Tibial nerve (tissue), 4 donors: Measurements from ENCODE around the gene ZNF609. TPM values are rescaled to one million over a fixed set of nuclear protein-coding genes. Genes with fewer than 3 reads are reported as not detected.
A peak's percentile ranks its signal among the peaks of the same experiment; 100 is the strongest.

Experiments
- DNase-seq, 2 donors: peaks; one replicate each; pipeline ENCODE4 v3.0.0-alpha.2; 2019; ENCODE audit warnings: low spot score in 2 of 2
- H3K27ac ChIP-seq, 4 donors: fragments of 200-600 bp; sonication (generic) in 3 of 4; one replicate each; pipeline ENCODE4 v1.5.1; 2017 to 2019; ENCODE audit warnings: mild to moderate bottlenecking in 1 of 4
- H3K27me3 ChIP-seq, 2 donors: fragments of 200-600 bp; sonication (generic) in 1 of 2; one replicate each; pipeline versions ENCODE4 v1.5.1 to v1.6.0; 2017 to 2019
- H3K36me3 ChIP-seq, 3 donors: fragments of 200-600 bp; sonication (generic); one replicate each; pipeline ENCODE4 v1.5.1; 2018 to 2019
- H3K4me1 ChIP-seq, 4 donors: fragments of 200-600 bp; sonication (generic) in 3 of 4; one replicate each; pipeline ENCODE4 v1.5.1; 2017 to 2019
- H3K4me3 ChIP-seq, 4 donors: fragments of 200-600 bp; sonication (generic) in 3 of 4; one replicate each; pipeline ENCODE4 v1.5.1; 2017 to 2019; ENCODE audit warnings: mild to moderate bottlenecking in 1 of 4, moderate library complexity in 1 of 4
- H3K9me3 ChIP-seq, 4 donors: fragments of 200-600 bp; sonication (generic) in 3 of 4; one replicate each; pipeline ENCODE4 v1.5.1; 2017 to 2019
- CTCF ChIP-seq, 5 experiments: fragments of 200-600 bp in 3 of 5; fragments of 450-650 bp in 2 of 5; sonication (generic) in 3 of 5; IDR thresholded peaks; one replicate each; pipeline ENCODE4 v1.5.1; 2016 to 2019; ENCODE audit warnings: antibody characterized with exemption in 5 of 5, mild to moderate bottlenecking in 3 of 5, moderate library complexity in 2 of 5
- EP300 ChIP-seq, 2 donors: sonication (generic); formaldehyde crosslinking; IDR thresholded peaks; one replicate each; pipeline ENCODE4 v1.6.1; 2017; ENCODE audit warnings: antibody characterized with exemption in 2 of 2, mild to moderate bottlenecking in 1 of 2
- POLR2A ChIP-seq, 2 donors: fragments of 450-650 bp; IDR thresholded peaks; one replicate each; pipeline ENCODE4 v1.6.1; 2017; ENCODE audit warnings: antibody characterized with exemption in 2 of 2, mild to moderate bottlenecking in 2 of 2, moderate library complexity in 2 of 2
- WGBS, 2 donors: methylation state at CpG; one replicate each; pipeline ENCODE4 v1.1.5; 2018; 5-methylcytosine and 5-hydroxymethylcytosine counted together
- total RNA-seq, 4 donors: library from RNA; depleted of rRNA; stranded (reverse); fragments of >200 nt; gene quantifications; one replicate each; pipeline ENCODE4 v1.1.0, GENCODE V29; 2016

ZNF609 gene
- total RNA-seq, 4 donors from 2014 or later: 22.9 to 38.7 (median 27.1) TPM

DNA sequence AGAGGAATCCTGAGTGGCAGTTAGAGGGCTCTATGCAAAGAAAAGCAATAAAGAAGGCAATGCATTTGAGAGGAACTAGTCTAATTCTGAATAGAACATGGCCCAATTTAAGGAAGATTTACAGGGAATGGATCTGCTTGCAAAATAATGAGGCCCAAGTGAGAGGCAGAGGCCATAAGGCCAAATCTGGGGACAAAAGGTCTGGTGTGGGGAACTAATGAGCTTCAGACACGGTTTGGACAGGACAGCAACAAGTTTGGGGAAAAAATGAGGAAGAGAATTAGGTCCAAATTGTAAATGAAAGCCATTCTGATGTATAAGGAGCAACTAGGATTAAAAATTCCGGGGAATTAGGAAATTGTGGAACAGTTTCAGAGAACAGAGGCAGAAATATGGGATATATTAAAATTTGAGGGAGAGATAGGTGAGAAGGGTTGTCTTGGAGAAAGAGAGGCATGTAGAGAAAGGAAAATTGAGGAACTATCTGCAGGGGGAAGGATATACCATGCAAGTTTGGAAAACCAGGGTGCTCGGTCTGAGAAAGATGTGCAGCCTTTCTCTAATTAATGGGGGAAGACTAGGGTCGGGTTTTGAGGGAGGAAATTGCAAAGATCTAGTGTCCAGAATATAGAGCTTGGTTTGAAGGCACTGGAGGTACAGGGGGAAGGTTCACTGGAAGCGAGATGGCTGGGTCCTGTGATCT, 241.3 kb downstream of the ZNF609 start:
- no peak for TF ChIP-seq CTCF (IDR thresholded peaks at IDR 0.05)
- TF ChIP-seq EP300 (IDR thresholded peaks at IDR 0.05): no peak
- TF ChIP-seq POLR2A (IDR thresholded peaks at IDR 0.05): no peak
- Histone ChIP-seq H3K27me3 (no peaks in the 10 kb centered on the region), H3K4me3 (peak overlapping the region; percentile 61 to 87 (median 75)), H3K9me3 (no peaks in the 10 kb centered on the region), H3K36me3 (no peaks in the 10 kb centered on the region), H3K27ac (peak overlapping the region in 3 of 4 donors; percentile 87 to 95 (median 93)), H3K4me1 (peaks cover 0 to 64% (median 53%) of the 10 kb centered on the region in 4 donors)
- 15 to 21% methylated on average over 5 of the region's 5 CpGs for WGBS, 2 donors
- DNase-seq: no peak

DNA sequence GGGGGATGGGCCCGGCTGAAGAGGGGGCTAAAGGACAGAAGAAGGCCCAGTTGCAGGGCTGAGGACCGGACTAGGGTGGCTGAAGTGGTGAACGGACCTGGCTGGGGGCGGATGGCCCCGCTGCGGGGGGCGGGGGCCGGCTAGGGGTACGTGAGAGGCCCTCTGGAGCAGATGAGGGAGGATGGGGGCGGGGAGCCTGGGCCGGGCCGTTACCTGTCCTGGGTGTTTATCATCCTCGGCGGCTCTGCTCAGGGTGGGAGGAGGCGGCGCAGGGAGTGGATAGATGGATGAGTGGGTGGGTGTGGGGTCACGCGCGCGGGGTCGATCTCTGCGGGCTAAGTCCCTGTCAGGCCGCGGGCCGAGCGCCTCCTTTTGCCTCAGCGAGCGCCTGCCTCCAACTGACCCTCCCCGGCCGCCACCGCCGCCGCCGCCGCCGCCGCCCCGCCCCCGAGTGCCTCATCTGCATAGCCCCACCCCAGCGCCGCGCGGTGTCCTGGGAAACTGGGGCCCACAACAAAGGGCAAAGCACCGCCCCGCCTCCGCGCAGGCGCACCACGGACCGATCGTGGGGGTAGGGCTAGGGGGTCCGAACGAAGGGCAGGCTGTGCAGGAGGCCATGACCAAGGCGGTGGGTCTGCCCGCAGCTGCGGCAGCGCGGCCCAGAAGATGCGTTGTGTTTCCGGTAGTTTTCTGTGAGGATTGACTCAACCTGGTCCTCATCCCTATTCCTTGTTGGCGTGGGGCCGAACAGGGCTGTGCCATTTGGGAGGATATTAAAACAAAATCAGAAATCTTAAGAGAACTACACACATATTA, 242.6 kb downstream of the ZNF609 start:
- Histone ChIP-seq H3K4me1 (peaks cover 0 to 51% (median 46%) of the 10 kb centered on the region in 4 donors), H3K4me3 (peak overlapping the region; percentile 61 to 87 (median 75)), H3K27ac (peak overlapping the region; percentile 87 to 95 (median 92)), H3K9me3 (no peaks in the 10 kb centered on the region), H3K36me3 (no peaks in the 10 kb centered on the region), H3K27me3 (no peaks in the 10 kb centered on the region)
- TF ChIP-seq EP300 (IDR thresholded peaks at IDR 0.05) (peak; percentile 31 to 90), CTCF (IDR thresholded peaks at IDR 0.05) (peak in 1 of 5 experiments; percentile 30), POLR2A (IDR thresholded peaks at IDR 0.05) (peak in 1 of 2 donors; percentile 66)
- DNase-seq: peak; percentile 97
- 1% methylated on average over 30 to 43 of the region's 62 CpGs for WGBS, 2 donors

DNA sequence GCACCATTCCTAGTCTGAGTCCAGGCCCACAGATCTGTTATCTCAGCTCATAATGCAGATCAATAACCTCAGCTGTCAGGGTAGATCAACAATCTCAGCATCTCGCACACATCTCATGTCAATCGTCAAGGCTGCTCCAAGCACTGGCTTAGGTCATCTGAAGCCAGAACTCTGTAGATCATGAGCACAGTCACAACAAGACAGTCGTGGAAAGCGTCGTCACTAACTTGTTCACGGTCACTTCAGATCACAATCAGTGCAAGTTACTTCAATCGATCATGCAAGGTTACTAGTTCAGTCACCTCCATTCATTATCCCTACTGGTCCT, 243.2 kb downstream of the ZNF609 start:
- no peaks in the 10 kb centered on the region for H3K9me3 ChIP-seq
- no peaks in the 10 kb centered on the region for H3K36me3 ChIP-seq
- no peaks in the 10 kb centered on the region for H3K27me3 ChIP-seq
- TF ChIP-seq POLR2A (IDR thresholded peaks at IDR 0.05) (no peak), EP300 (IDR thresholded peaks at IDR 0.05) (no peak), CTCF (IDR thresholded peaks at IDR 0.05) (no peak)
- 53 to 57% methylated on average over 7 of the region's 7 CpGs for WGBS, 2 donors
- H3K27ac ChIP-seq: peak overlapping the region; percentile 87 to 95 (median 92)
- DNase-seq: no peak
- H3K4me3 ChIP-seq: peak overlapping the region; percentile 61 to 87 (median 75)
- peaks cover 0 to 45% (median 43%) of the 10 kb centered on the region in 4 donors for H3K4me1 ChIP-seq

- H3K27ac ChIP-seq: no peak overlapping the region
- no peak for DNase-seq
- no peaks in the 10 kb centered on the region for H3K27me3 ChIP-seq
- no peak overlapping the region for H3K4me3 ChIP-seq
- no peaks in the 10 kb centered on the region for H3K9me3 ChIP-seq
- TF ChIP-seq CTCF (IDR thresholded peaks at IDR 0.05) (no peak), POLR2A (IDR thresholded peaks at IDR 0.05) (no peak), EP300 (IDR thresholded peaks at IDR 0.05) (no peak)
- H3K36me3 ChIP-seq: no peaks in the 10 kb centered on the region
- H3K4me1 ChIP-seq: peaks cover 0 to 32% (median 30%) of the 10 kb centered on the region in 4 donors
- WGBS, 2 donors: 78 to 79% methylated on average over 3 of the region's 3 CpGs
Measured at GRCh38 chr15:64705006-64705405, 244.6 kb downstream of the ZNF609 start.
